AG04449 (cell line): Measurements from ENCODE around the gene TMEM245.
A peak's percentile ranks its signal among the peaks of the same experiment; 100 is the strongest.

Experiments
- CTCF ChIA-PET: fragments of 350-600 bp; formaldehyde crosslinking; extraction: SDS; loops from one replicate; lab custom pipeline; 2021; ENCODE audit warnings: antibody characterized with exemption; lab: Yijun Ruan, JAX
- POLR2A ChIA-PET: fragments of 400-600, 350-600 bp; formaldehyde crosslinking; extraction: SDS; loops from one replicate; lab custom pipeline; 2020; ENCODE audit warnings: antibody characterized with exemption, inconsistent platforms; lab: Yijun Ruan, JAX
- DNase-seq: peaks from one replicate; pipeline ENCODE4 v3.0.0-alpha.2; 2010; ENCODE audit warnings: low read depth, low spot score
- H3K4me3 ChIP-seq: 2 replicates; pipeline ENCODE4 v1.5.1; 2011; ENCODE audit warnings: low read depth, mild to moderate bottlenecking, control low read depth, low read length
- CTCF ChIP-seq: IDR thresholded peaks from one replicate; pipeline ENCODE4 v1.5.1; 2011; ENCODE audit warnings: mild to moderate bottlenecking, moderate library complexity, low read length, control low read depth, inconsistent platforms; ENCODE audit not compliant: insufficient read depth; ENCODE audit errors: missing control alignments

TMEM245 gene

GRCh38 chr9:109156708-109157107, 37.0 kb upstream of the TMEM245 start:
- no peak for TF ChIP-seq CTCF
- DNase-seq: no peak
- H3K4me3 ChIP-seq: no peak overlapping the region
- POLR2A ChIA-PET: no interaction called here
- CTCF ChIA-PET: no interaction called here

GRCh38 chr9:109150925-109151545, 31.3 kb upstream of the TMEM245 start:
- CTCF ChIA-PET: interaction anchor here (1.5 kb wide), 1 partner anchor 32 kb away, joined by 4 read pairs; no protein-coding TSS in a partner anchor
- TF ChIP-seq CTCF: no peak
- no peak overlapping the region for H3K4me3 ChIP-seq
- POLR2A ChIA-PET: no interaction called here
- no peak for DNase-seq

GRCh38 chr9:109149722-109150121, 30.0 kb upstream of the TMEM245 start:
- TF ChIP-seq CTCF: no peak
- no peak overlapping the region for H3K4me3 ChIP-seq
- ChIA-PET POLR2A (no interaction called here), CTCF (no interaction called here)
- DNase-seq: no peak

GRCh38 chr9:109149089-109149488, 29.3 kb upstream of the TMEM245 start:
- H3K4me3 ChIP-seq: no peak overlapping the region
- no peak for DNase-seq
- CTCF ChIA-PET: interaction anchor here (1.0 kb wide), 1 partner anchor 10 kb away, joined by 3 read pairs; no protein-coding TSS in a partner anchor
- no peak for TF ChIP-seq CTCF
- POLR2A ChIA-PET: no interaction called here

- ChIA-PET CTCF (interaction anchor here (0.7 kb wide), 1 partner anchor 102 kb away, joined by 3 read pairs; no protein-coding TSS in a partner anchor), POLR2A (no interaction called here)
- DNase-seq: no peak
- no peak overlapping the region for H3K4me3 ChIP-seq
- no peak for TF ChIP-seq CTCF
Measured at GRCh38 chr9:109145051-109145450, 25.3 kb upstream of the TMEM245 start.

- ChIA-PET POLR2A (no interaction called here), CTCF (interaction anchor here (1.6 kb wide), 1 partner anchor 33 kb away, joined by 5 read pairs; no protein-coding TSS in a partner anchor)
- no peak for DNase-seq
- H3K4me3 ChIP-seq: no peak overlapping the region
- peak; percentile 14 for TF ChIP-seq CTCF
Measured at GRCh38 chr9:109143881-109144562, 24.3 kb upstream of the TMEM245 start.
